ENCODE data around the gene USP7.

- TF ChIP-seq CTCF (IDR thresholded peaks at IDR 0.05) (no peak), POLR2A (IDR thresholded peaks at IDR 0.05) (no peak)
Observed at GRCh38 chr16:8998108-8998507, 34.4 kb upstream of the USP7 start.

Data from ovary (tissue), 3 donors.